ENCODE data around the gene NT5C.
"Not testable (repeated sequence)": the region's sequence is repeated elsewhere in the genome, so short reads cannot be mapped to it uniquely, and the experiment has no call there.

The NT5C gene

DNA sequence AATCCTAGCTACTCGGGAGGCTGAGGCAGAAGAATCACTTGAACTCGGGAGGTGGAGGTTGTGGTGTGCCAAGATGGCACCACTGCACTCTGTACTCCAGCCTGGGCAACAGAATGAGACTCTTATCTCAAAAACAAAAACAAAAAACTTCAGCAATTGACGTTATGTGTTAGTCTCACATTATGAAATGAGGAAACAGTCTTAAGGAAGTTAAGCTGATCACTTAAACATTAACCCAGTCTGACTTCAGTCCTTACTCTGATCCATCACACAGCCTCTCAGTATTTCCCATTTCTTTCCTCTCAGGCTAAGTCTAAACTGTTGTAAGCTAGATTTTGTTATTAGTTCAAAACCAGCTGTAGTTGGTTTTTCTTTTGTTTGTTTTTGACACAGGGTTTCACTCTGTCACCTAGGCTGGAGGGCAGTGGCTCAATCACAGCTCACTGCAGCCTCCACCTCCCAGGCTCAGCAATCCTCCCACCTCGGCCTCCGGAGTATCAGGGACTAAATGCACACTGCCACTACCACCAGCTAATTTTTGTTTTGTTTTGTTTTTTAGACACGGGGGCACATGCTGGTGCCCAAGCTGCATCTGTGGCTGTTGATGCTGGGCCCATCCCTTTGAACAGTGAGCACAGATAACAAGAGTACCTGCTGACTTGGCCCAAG, 16.5 kb upstream of the NT5C start:
- H3K4me1 Mint-ChIP-seq, result peaks cover 19% of the 10 kb centered on the region
- no peaks in the 10 kb centered on the region for H3K27me3 Mint-ChIP-seq (ENCODE audit: low read depth)
- no peak for TF ChIP-seq CTCF (IDR thresholded peaks at IDR 0.05; ENCODE audit: unreplicated experiment in 3 of 3)
- peaks cover 56% of the 10 kb centered on the region for H3K36me3 Mint-ChIP-seq (ENCODE audit: low read depth)
- H3K9me3 Mint-ChIP-seq, result no peaks in the 10 kb centered on the region
- H3K4me3 Mint-ChIP-seq, result no peak overlapping the region
- peak overlapping the region in 2 of 3 experiments; percentile 18 to 38 for H3K27ac Mint-ChIP-seq

DNA sequence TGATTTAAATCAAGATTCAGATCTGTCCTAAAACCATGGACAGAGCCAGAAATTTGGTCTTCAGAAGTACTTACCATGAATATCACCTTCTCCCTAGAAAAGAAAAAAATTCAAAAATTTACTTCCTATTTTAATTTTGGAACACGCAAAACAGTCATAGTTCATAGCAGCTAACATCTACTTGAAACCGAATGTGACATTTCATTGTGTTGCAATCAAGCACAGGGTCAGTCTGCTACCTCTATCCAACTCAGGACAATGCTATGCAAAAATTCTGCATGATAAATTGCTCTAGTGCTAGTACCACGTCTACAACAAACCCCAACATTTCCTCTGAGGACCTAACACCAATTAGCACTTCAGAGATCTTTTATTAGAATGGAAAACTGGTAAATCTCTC, 15.1 kb upstream of the NT5C start:
- no peak overlapping the region for H3K4me3 Mint-ChIP-seq
- TF ChIP-seq CTCF (IDR thresholded peaks at IDR 0.05; ENCODE audit: unreplicated experiment in 3 of 3), result no peak
- no peak overlapping the region for H3K27ac Mint-ChIP-seq
- H3K4me1 Mint-ChIP-seq, result peaks cover 5% of the 10 kb centered on the region
- H3K36me3 Mint-ChIP-seq (ENCODE audit: low read depth), result peaks cover 62% of the 10 kb centered on the region
- H3K27me3 Mint-ChIP-seq (ENCODE audit: low read depth), result no peaks in the 10 kb centered on the region
- no peaks in the 10 kb centered on the region for H3K9me3 Mint-ChIP-seq

GRCh38 chr17:75144816-75145512, 13.4 kb upstream of the NT5C start:
- Mint-ChIP-seq H3K4me3 (no peak overlapping the region), H3K36me3 (ENCODE audit: low read depth) (peaks cover 77% of the 10 kb centered on the region), H3K27me3 (ENCODE audit: low read depth) (no peaks in the 10 kb centered on the region)

GRCh38 chr17:75142236-75142971, 10.9 kb upstream of the NT5C start:
- no peaks in the 10 kb centered on the region for H3K27me3 Mint-ChIP-seq (ENCODE audit: low read depth)
- H3K36me3 Mint-ChIP-seq (ENCODE audit: low read depth), result peaks cover 73% of the 10 kb centered on the region
- no peak overlapping the region for H3K4me3 Mint-ChIP-seq
- no peaks in the 10 kb centered on the region for H3K9me3 Mint-ChIP-seq
- H3K4me1 Mint-ChIP-seq, result no peaks in the 10 kb centered on the region
- no peak overlapping the region for H3K27ac Mint-ChIP-seq
- no peak for TF ChIP-seq CTCF (IDR thresholded peaks at IDR 0.05; ENCODE audit: unreplicated experiment in 3 of 3)

More at GRCh38 chr17:75144816-75145512, 13.4 kb upstream of the NT5C start:
- no peak for TF ChIP-seq CTCF (IDR thresholded peaks at IDR 0.05; ENCODE audit: unreplicated experiment in 3 of 3)
- H3K27ac Mint-ChIP-seq, result no peak overlapping the region
- no peaks in the 10 kb centered on the region for H3K9me3 Mint-ChIP-seq
- peaks cover 5% of the 10 kb centered on the region for H3K4me1 Mint-ChIP-seq

DNA sequence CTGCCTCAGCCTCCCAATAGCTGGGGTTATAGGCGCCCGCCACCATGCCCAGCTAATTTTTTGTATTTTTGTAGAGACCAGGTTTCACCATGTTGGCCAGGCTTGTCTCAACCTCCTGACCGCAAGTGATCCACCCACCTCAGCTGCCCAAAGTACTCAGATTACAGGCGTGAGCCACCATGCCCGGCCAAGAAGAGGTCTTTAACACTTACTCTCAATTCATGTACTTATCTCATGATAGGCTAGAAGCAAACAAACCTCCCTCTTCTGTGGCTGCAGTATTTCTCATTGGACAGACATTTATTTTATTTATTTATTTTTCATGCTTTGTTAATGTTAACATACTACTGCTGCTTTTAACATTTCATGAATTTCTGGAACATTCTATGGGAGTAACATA, 7.0 kb upstream of the NT5C start:
- Mint-ChIP-seq H3K27ac (no peak overlapping the region), H3K27me3 (ENCODE audit: low read depth) (no peaks in the 10 kb centered on the region), H3K36me3 (ENCODE audit: low read depth) (peaks cover 62% of the 10 kb centered on the region), H3K4me1 (no peaks in the 10 kb centered on the region), H3K4me3 (no peak overlapping the region), H3K9me3 (no peaks in the 10 kb centered on the region)
- no peak for TF ChIP-seq CTCF (IDR thresholded peaks at IDR 0.05; ENCODE audit: unreplicated experiment in 3 of 3)

GRCh38 chr17:75137762-75138161, 6.2 kb upstream of the NT5C start:
- H3K9me3 Mint-ChIP-seq; H3K4me3 Mint-ChIP-seq; H3K4me1 Mint-ChIP-seq; H3K27ac Mint-ChIP-seq; H3K27me3 Mint-ChIP-seq (ENCODE audit: low read depth): not testable (repeated sequence)
- peaks cover 57% of the 10 kb centered on the region for H3K36me3 Mint-ChIP-seq (ENCODE audit: low read depth)

All from nephron (organoid).